ENCODE measurements around the gene ADGRB3. TPM values are rescaled to one million over a fixed set of nuclear protein-coding genes. Genes with fewer than 3 reads are reported as not detected.

The ADGRB3 gene
- total RNA-seq, 1 donor from 2014 or later = not detected

DNA sequence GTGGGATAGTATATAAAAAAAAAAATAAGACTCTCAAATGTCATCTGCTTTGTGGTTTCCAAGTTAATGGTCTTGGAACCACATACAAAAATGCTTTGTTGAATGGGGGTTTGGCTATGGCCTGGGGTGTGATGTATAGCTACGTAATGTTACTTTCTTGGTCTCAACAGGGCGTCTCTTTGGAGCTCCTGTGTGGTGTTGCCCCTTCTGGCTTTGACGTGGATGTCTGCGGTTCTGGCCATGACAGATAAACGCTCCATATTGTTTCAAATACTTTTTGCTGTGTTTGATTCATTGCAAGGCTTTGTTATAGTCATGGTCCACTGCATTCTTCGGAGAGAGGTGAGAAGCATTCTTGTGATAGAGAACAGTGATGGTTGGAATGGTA is 704.1 kb downstream of the ADGRB3 start:
- DNase-seq (ENCODE audit: low read depth) (no peak), FAIRE-seq (no peak)
- Histone ChIP-seq H3K36me3 (ENCODE audit: control insufficient read depth, insufficient read depth, low read length) (no peaks in the 10 kb centered on the region), H3K4me3 (ENCODE audit: low read depth, low read length) (no peak overlapping the region), H3K27me3 (ENCODE audit: control insufficient read depth, insufficient read depth, low read length) (no peaks in the 10 kb centered on the region)
- TF ChIP-seq CTCF (IDR thresholded peaks at IDR 0.05; ENCODE audit: insufficient read depth, low read length, severe bottlenecking) = no peak

DNA sequence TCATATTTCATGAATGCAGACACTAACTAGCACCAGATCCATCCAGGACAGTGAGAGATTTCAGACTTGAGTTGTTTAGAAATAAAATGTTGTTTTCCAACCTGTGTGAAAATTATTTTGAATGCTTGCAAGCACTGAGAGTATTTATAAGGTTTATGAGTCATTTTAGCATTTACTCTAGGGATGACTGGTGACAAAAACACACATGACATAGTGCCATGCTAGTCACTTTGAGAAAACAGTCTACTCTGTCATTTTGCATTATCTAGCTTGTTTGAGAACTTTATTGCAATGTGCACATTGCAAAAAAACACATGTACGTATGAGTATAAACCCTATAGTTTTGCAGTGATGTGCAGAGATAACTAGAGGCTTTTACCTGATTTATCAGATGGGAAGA is 705.1 kb downstream of the ADGRB3 start:
- TF ChIP-seq CTCF (IDR thresholded peaks at IDR 0.05; ENCODE audit: insufficient read depth, low read length, severe bottlenecking) = no peak
- DNase-seq (ENCODE audit: low read depth) = no peak
- FAIRE-seq = no peak
- no peak overlapping the region for H3K4me3 ChIP-seq (ENCODE audit: low read depth, low read length)
- no peaks in the 10 kb centered on the region for H3K36me3 ChIP-seq (ENCODE audit: control insufficient read depth, insufficient read depth, low read length)
- H3K27me3 ChIP-seq (ENCODE audit: control insufficient read depth, insufficient read depth, low read length) = no peaks in the 10 kb centered on the region

DNA sequence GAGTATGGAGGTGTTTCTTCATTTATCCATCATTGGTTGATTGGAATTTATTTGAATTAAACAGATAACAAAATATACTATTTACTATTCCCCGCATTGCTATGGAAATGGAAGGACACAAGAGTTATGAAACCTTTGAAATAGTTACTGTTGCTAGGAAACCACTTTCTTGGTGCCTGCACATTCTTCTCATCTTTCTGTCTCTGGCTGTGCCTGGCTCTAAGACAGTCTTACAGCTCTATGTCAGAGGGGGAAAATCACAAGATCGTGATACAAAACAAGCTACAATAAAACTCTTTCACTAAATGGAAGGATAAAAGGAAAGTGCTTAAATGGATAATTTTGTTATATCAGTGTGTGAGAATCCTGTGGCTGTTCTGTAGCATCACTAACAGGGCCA is 708.8 kb downstream of the ADGRB3 start:
- Histone ChIP-seq H3K4me3 (ENCODE audit: low read depth, low read length) (no peak overlapping the region), H3K36me3 (ENCODE audit: control insufficient read depth, insufficient read depth, low read length) (no peaks in the 10 kb centered on the region), H3K27me3 (ENCODE audit: control insufficient read depth, insufficient read depth, low read length) (no peaks in the 10 kb centered on the region)
- TF ChIP-seq CTCF (IDR thresholded peaks at IDR 0.05; ENCODE audit: insufficient read depth, low read length, severe bottlenecking) = no peak
- no peak for DNase-seq (ENCODE audit: low read depth)
- no peak for FAIRE-seq

GRCh38 chr6:69349771-69350170 is 714.7 kb downstream of the ADGRB3 start:
- Histone ChIP-seq H3K27me3 (ENCODE audit: control insufficient read depth, insufficient read depth, low read length) (no peaks in the 10 kb centered on the region), H3K4me3 (ENCODE audit: low read depth, low read length) (no peak overlapping the region), H3K36me3 (ENCODE audit: control insufficient read depth, insufficient read depth, low read length) (no peaks in the 10 kb centered on the region)
- FAIRE-seq (no peak), DNase-seq (ENCODE audit: low read depth) (no peak)
- TF ChIP-seq CTCF (IDR thresholded peaks at IDR 0.05; ENCODE audit: insufficient read depth, low read length, severe bottlenecking) = no peak

GRCh38 chr6:69362209-69362608 is 727.1 kb downstream of the ADGRB3 start:
- no peak overlapping the region for H3K4me3 ChIP-seq (ENCODE audit: low read depth, low read length)
- H3K36me3 ChIP-seq (ENCODE audit: control insufficient read depth, insufficient read depth, low read length) = no peaks in the 10 kb centered on the region
- no peak for DNase-seq (ENCODE audit: low read depth)
- no peak for TF ChIP-seq CTCF (IDR thresholded peaks at IDR 0.05; ENCODE audit: insufficient read depth, low read length, severe bottlenecking)
- FAIRE-seq = no peak
- no peaks in the 10 kb centered on the region for H3K27me3 ChIP-seq (ENCODE audit: control insufficient read depth, insufficient read depth, low read length)

DNA sequence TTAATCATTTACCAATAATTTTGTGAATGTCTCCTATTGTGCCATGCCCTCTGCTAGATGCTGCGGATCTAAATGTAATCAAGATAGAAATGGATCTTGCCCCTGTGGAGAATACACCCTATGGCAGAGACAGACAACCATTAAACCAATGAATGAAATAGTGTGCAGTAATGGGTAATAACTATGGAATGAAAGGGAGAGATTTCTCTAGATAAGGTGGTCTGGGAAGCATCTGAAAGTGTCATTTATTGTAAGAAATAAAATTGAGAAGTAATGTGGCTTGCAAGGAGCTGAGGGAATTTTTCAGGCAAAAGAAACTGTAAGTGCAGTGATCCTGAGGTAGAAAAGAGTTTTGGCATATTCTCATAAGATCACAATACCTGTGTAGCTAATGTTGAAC is 731.7 kb downstream of the ADGRB3 start:
- H3K27me3 ChIP-seq (ENCODE audit: control insufficient read depth, insufficient read depth, low read length) = no peaks in the 10 kb centered on the region
- no peak overlapping the region for H3K4me3 ChIP-seq (ENCODE audit: low read depth, low read length)
- no peak for FAIRE-seq
- H3K36me3 ChIP-seq (ENCODE audit: control insufficient read depth, insufficient read depth, low read length) = no peaks in the 10 kb centered on the region
- no peak for DNase-seq (ENCODE audit: low read depth)
- TF ChIP-seq CTCF (IDR thresholded peaks at IDR 0.05; ENCODE audit: insufficient read depth, low read length, severe bottlenecking) = no peak

Measured in bronchial epithelial cell (primary cell).